Measurements from ENCODE around the gene PSMD9. TPM values are rescaled to one million over a fixed set of nuclear protein-coding genes. Genes with fewer than 3 reads are reported as not detected.
"Not testable (repeated sequence)": the region's sequence is repeated elsewhere in the genome, so short reads cannot be mapped to it uniquely, and the experiment has no call there.

PSMD9 gene
- total and polyA plus RNA-seq, 8 donors: 39.3 to 53.8 (median 45.4) TPM

- peak in 1 of 2 donors; percentile 24 for TF ChIP-seq CTCF (IDR thresholded peaks at IDR 0.05)
- Histone ChIP-seq H3K4me3 (peak overlapping the region; percentile 63 to 72), H3K27ac (peak overlapping the region; percentile 91 to 98), H3K4me1 (peaks cover 12 to 21% of the 10 kb centered on the region in 2 donors), H3K9me3 (no peaks in the 10 kb centered on the region), H3K27me3 (no peaks in the 10 kb centered on the region), H3K36me3 (peaks cover 0 to 6% of the 10 kb centered on the region in 2 donors)
- intact Hi-C loops (cut with DNase I): loop anchor here in 1 of 2 donors (10.0 kb wide), 1 partner anchor 93 kb away; the partner anchor contains the start of gene RHOF
- DNase-seq: no peak
- no peak for ATAC-seq
These were observed 510 bp upstream of the PSMD9 start for GRCh38 chr12:121888083-121888477.

- DNase-seq (peak in 1 of 4 donors; percentile 4), ATAC-seq (no peak)
- no peaks in the 10 kb centered on the region for H3K9me3 ChIP-seq
- H3K4me3 ChIP-seq: peak overlapping the region; percentile 63 to 72
- intact Hi-C loops (cut with DNase I): loop anchor here in 1 of 2 donors (10.0 kb wide), 1 partner anchor 94 kb away; the partner anchor contains the start of gene RHOF
- no peaks in the 10 kb centered on the region for H3K27me3 ChIP-seq
- H3K36me3 ChIP-seq: peaks cover 0 to 6% of the 10 kb centered on the region in 2 donors
- no peak for TF ChIP-seq CTCF (IDR thresholded peaks at IDR 0.05)
- peaks cover 19 to 33% of the 10 kb centered on the region in 2 donors for H3K4me1 ChIP-seq
- peak overlapping the region; percentile 91 to 98 for H3K27ac ChIP-seq
These were observed 659 bp downstream of the PSMD9 start for GRCh38 chr12:121889274-121889624.

GRCh38 chr12:121889661-121890060, 1.1 kb downstream of the PSMD9 start:
- intact Hi-C loops (cut with DNase I): loop anchor here in 1 of 2 donors (10.0 kb wide), 1 partner anchor 95 kb away; the partner anchor contains the start of gene RHOF
- Histone ChIP-seq H3K4me3 (peak overlapping the region; percentile 63 to 72), H3K27ac (peak overlapping the region in 1 of 2 donors; percentile 98), H3K4me1 (peaks cover 19 to 37% of the 10 kb centered on the region in 2 donors)
- not testable (repeated sequence) for H3K27me3 ChIP-seq, H3K36me3 ChIP-seq, H3K9me3 ChIP-seq, DNase-seq, ATAC-seq

GRCh38 chr12:121892673-121893561, 4.3 kb downstream of the PSMD9 start:
- DNase-seq: no peak
- H3K27ac ChIP-seq: no peak overlapping the region
- no peaks in the 10 kb centered on the region for H3K9me3 ChIP-seq
- H3K4me3 ChIP-seq: no peak overlapping the region
- H3K36me3 ChIP-seq: peaks cover 0 to 42% of the 10 kb centered on the region in 2 donors
- no peak for TF ChIP-seq CTCF (IDR thresholded peaks at IDR 0.05)
- H3K27me3 ChIP-seq: no peaks in the 10 kb centered on the region
- intact Hi-C loops (cut with DNase I): no loop called here
- H3K4me1 ChIP-seq: peaks cover 19 to 37% of the 10 kb centered on the region in 2 donors
- ATAC-seq: no peak

DNA sequence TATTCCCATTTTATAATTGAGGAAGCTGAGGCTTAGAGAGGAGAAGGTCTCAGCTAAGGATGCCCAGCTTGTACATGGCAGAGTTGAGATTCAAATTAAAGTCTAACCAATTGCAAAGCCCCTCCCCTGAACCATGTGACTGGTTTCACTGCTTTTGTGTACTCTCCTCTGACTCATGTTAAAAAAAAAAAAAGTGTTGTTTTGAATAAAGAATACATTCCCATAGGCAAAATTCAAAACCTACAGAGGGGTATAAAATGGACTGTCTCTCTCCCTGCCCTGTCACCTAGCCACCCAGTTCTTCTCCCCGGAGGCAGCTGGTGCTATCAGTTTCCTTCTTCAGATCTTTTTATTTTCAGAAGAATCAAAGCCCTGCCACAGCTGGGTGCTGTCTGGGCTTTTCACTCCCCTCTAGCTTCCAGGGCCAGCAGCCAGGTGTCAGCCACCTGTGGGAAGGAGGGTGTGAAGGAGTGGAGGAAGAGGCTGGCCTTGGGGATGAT, 5.4 kb downstream of the PSMD9 start:
- H3K36me3 ChIP-seq: peaks cover 0 to 52% of the 10 kb centered on the region in 2 donors
- no peaks in the 10 kb centered on the region for H3K27me3 ChIP-seq
- no peaks in the 10 kb centered on the region for H3K9me3 ChIP-seq
- ATAC-seq (peak; percentile 67), DNase-seq (no peak)
- intact Hi-C loops (cut with DNase I): no loop called here
- no peak for TF ChIP-seq CTCF (IDR thresholded peaks at IDR 0.05)
- no peak overlapping the region for H3K4me3 ChIP-seq
- peak overlapping the region in 1 of 2 donors; percentile 36 for H3K27ac ChIP-seq
- peaks cover 19 to 37% of the 10 kb centered on the region in 2 donors for H3K4me1 ChIP-seq
